NCI-H524 (cell line): ENCODE results near the gene PPP1R9B.

ENCODE experiments used
- DNase-seq, 2 experiments: peaks; one replicate each; lab custom pipeline; 2025; lab: John Stamatoyannopoulos, UW

PPP1R9B gene

DNA sequence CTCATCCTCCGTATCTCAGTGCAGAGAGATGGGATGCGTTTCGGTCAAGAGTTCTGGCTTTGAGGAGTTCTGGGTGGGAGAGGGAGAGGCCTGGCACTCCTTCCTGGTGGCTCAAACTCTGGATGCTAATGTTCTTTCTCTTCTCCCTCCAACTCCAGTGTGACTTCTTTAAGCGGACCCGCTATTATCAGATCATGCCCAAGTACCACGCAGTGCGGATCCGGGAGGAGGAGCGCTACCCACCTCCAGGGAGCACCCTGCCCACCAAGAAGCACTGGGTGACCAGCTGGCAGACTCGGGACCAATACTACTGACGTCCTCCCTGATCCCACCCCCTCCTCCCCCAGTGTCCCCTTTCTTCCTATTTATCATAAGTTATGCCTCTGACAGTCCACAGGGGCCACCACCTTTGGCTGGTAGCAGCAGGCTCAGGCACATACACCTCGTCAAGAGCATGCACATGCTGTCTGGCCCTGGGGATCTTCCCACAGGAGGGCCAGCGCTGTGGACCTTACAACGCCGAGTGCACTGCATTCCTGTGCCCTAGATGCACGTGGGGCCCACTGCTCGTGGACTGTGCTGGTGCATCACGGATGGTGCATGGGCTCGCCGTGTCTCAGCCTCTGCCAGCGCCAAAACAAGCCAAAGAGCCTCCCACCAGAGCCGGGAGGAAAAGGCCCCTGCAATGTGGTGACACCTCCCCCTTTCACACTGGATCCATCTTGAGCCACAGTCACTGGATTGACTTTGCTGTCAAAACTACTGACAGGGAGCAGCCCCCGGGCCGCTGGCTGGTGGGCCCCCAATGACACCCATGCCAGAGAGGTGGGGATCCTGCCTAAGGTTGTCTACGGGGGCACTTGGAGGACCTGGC, 61.3 kb downstream of the PPP1R9B start:
- no peak for DNase-seq

GRCh38 chr17:50087912-50088405, 62.5 kb downstream of the PPP1R9B start:
- no peak for DNase-seq

DNA sequence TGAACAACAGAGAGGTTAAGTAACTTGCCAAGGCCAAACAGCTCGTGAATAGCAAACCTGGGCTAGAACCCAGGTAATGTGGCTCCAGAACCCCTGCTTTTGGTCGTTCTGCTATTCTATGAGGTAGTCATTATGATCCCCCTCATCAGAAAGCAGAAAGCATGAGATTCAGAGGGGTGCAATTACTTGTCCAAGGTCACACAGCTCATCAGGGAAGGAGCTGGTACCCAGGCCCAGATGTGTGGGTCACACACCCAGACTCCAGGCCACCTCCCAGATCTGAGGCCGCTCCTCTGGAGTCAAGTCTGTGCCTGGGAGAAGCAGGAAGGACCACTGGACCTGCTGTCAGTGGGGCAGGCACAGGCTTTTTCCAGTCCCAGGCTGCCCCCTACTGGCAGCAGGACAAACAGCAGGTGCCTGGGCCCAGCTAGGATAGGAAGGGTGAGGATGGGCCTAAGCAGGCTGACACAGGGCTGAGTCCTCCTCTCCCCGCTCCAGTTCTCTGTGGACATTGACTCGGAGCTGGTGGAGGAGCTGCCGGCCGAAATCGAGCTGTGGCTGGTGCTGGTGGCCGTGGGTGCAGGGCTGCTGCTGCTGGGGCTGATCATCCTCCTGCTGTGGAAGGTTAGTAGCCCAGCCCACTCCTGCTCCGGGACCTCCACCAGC, 63.1 kb downstream of the PPP1R9B start:
- DNase-seq = peak; percentile 63 to 82
